HUES64 (cell line): ENCODE measurements around the gene UAP1L1.

Source experiments
- H3K27ac ChIP-seq: 2 replicates; pipeline ENCODE4 v1.7.0; 2013; ENCODE audit warnings: low read depth, low read length, inconsistent platforms
- H3K27me3 ChIP-seq: 2 replicates; pipeline ENCODE4 v1.6.1; 2013; ENCODE audit warnings: mild to moderate bottlenecking, low read length; ENCODE audit not compliant: insufficient read depth
- H3K36me3 ChIP-seq: 2 replicates; pipeline ENCODE4 v1.6.1; 2013; ENCODE audit warnings: mild to moderate bottlenecking, low read length; ENCODE audit not compliant: insufficient read depth
- H3K4me1 ChIP-seq: 2 replicates; pipeline ENCODE4 v1.6.1; 2013; ENCODE audit warnings: mild to moderate bottlenecking, low read length, moderate library complexity; ENCODE audit not compliant: insufficient read depth
- H3K4me3 ChIP-seq: 2 replicates; pipeline ENCODE4 v1.5.1; 2013; ENCODE audit warnings: mild to moderate bottlenecking, low read length, moderate library complexity
- H3K9ac ChIP-seq: 2 replicates; pipeline ENCODE4 v1.6.1; 2013; ENCODE audit warnings: mild to moderate bottlenecking, low read depth, low read length
- H3K9me3 ChIP-seq: 2 replicates; pipeline ENCODE4 v1.6.1; 2013; ENCODE audit warnings: low read depth, low read length; ENCODE audit not compliant: insufficient read depth
- WGBS: fragments of 150-250, 120-280 bp; methylation state at CpG from one replicate; pipeline ENCODE4 v1.1.7; 2013; ENCODE audit warnings: missing lambda C conversion rate; 5-methylcytosine and 5-hydroxymethylcytosine counted together

Gene UAP1L1

GRCh38 chr9:137089232-137089947 is 12.1 kb downstream of the UAP1L1 start:
- Histone ChIP-seq H3K4me1 (peaks cover 7% of the 10 kb centered on the region), H3K27me3 (peaks cover 5% of the 10 kb centered on the region), H3K9ac (no peak overlapping the region), H3K4me3 (no peak overlapping the region), H3K9me3 (no peaks in the 10 kb centered on the region), H3K36me3 (peaks cover 29% of the 10 kb centered on the region), H3K27ac (no peak overlapping the region)
- 90% methylated on average over 11 of the region's 11 CpGs for WGBS

DNA sequence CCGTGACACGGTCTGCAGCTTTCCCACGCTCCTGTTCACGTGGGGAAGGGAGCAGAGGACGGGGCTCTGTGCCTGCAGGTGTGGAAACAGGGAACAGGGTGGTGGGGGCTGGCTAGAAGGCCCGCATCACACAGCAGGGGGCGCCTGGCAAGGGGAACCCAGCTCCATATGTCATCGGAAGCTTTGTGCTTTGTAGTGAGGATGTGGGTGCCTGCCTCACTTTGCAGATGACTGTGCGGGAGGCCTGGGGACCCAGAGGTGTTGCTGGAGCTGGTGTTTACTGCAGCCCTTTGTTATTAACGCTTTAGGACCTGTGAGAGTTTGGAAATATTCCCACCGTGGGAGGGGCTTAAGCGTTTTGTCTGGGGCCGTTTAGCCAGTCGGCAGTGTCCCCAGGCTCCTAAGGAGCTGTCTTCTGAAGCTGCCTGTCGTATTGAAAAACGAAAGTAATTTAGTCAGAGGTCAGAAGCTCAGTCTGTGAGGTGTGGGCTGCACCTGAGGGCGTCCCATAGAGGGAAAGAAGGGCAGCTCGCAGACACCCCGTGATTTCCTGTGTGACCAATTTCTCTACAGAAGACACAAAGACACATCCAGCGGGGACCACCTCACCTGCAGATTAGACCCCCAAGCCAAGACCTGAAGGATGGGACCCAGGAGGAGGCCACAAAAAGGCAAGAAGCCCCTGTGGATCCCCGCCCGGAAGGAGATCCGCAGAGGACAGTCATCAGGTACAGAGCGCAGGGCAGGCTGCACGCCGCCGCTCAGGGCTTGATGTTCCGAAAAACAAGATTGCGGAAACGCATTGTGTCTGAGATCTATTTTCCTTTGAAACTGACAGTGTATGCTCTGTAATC is 18.6 kb downstream of the UAP1L1 start:
- H3K4me3 ChIP-seq: no peak overlapping the region
- no peak overlapping the region for H3K27ac ChIP-seq
- no peaks in the 10 kb centered on the region for H3K9me3 ChIP-seq
- no peaks in the 10 kb centered on the region for H3K27me3 ChIP-seq
- 88% methylated on average over 30 of the region's 30 CpGs for WGBS
- H3K9ac ChIP-seq: no peak overlapping the region
- no peaks in the 10 kb centered on the region for H3K4me1 ChIP-seq
- H3K36me3 ChIP-seq: peaks cover 56% of the 10 kb centered on the region

- Histone ChIP-seq H3K27me3 (no peaks in the 10 kb centered on the region), H3K9ac (no peak overlapping the region), H3K4me3 (no peak overlapping the region), H3K4me1 (no peaks in the 10 kb centered on the region), H3K27ac (no peak overlapping the region), H3K9me3 (0 out of 2 replicates have a peak, but pooled peaks cover 2% of the 10 kb centered on the region), H3K36me3 (peaks cover 64% of the 10 kb centered on the region)
- 96% methylated on average over 31 of the region's 31 CpGs for WGBS
Measured at GRCh38 chr9:137096785-137097546, 19.6 kb downstream of the UAP1L1 start.

- Histone ChIP-seq H3K9ac (no peak overlapping the region), H3K4me1 (no peaks in the 10 kb centered on the region), H3K36me3 (peaks cover 65% of the 10 kb centered on the region), H3K9me3 (0 out of 2 replicates have a peak, but pooled peaks cover 11% of the 10 kb centered on the region), H3K27me3 (no peaks in the 10 kb centered on the region), H3K4me3 (no peak overlapping the region), H3K27ac (no peak overlapping the region)
- WGBS: 94% methylated on average over 20 of the region's 20 CpGs
Measured at GRCh38 chr9:137097761-137098462, 20.6 kb downstream of the UAP1L1 start.

DNA sequence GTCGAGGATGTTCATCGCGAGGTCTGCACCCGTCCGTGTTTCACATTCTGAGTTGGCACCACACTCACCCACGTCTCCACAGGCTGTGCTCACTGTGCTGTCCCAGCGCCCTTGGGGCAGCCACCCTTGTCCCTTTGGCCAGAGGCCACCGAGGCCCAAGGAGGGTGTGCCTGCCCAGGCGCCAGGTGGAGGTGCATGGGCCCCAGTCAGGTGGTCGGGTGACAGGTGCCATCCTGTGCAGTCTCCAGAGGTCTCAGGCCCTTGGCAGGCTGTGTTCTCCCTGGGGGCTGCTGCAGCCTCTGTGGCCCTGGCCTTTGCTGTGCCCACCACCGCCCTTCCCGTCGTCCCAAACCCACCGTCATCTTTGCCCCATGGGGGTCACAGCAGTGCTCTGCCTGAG is 21.9 kb downstream of the UAP1L1 start:
- peaks cover 76% of the 10 kb centered on the region for H3K36me3 ChIP-seq
- 97% methylated on average over 14 of the region's 14 CpGs for WGBS

GRCh38 chr9:137103206-137103999 is 26.1 kb downstream of the UAP1L1 start:
- H3K4me1 ChIP-seq: no peaks in the 10 kb centered on the region
- no peak overlapping the region for H3K9ac ChIP-seq
- WGBS: 93% methylated on average over 37 of the region's 37 CpGs
- H3K9me3 ChIP-seq: 0 out of 2 replicates have a peak, but pooled peaks cover 11% of the 10 kb centered on the region
- H3K27ac ChIP-seq: no peak overlapping the region
- peaks cover 86% of the 10 kb centered on the region for H3K36me3 ChIP-seq
- H3K4me3 ChIP-seq: no peak overlapping the region
- H3K27me3 ChIP-seq: no peaks in the 10 kb centered on the region

More for the DNA sequence above, 21.9 kb downstream of the UAP1L1 start:
- no peak overlapping the region for H3K27ac ChIP-seq
- no peaks in the 10 kb centered on the region for H3K4me1 ChIP-seq
- no peaks in the 10 kb centered on the region for H3K27me3 ChIP-seq
- no peak overlapping the region for H3K9ac ChIP-seq
- no peak overlapping the region for H3K4me3 ChIP-seq
- H3K9me3 ChIP-seq: 0 out of 2 replicates have a peak, but pooled peaks cover 11% of the 10 kb centered on the region

- H3K27ac ChIP-seq: no peak overlapping the region
- H3K27me3 ChIP-seq: no peaks in the 10 kb centered on the region
- no peak overlapping the region for H3K4me3 ChIP-seq
- no peak overlapping the region for H3K9ac ChIP-seq
- no peaks in the 10 kb centered on the region for H3K4me1 ChIP-seq
- WGBS: 94% methylated on average over 31 of the region's 31 CpGs
- 0 out of 2 replicates have a peak, but pooled peaks cover 11% of the 10 kb centered on the region for H3K9me3 ChIP-seq
- peaks cover 72% of the 10 kb centered on the region for H3K36me3 ChIP-seq
Measured at GRCh38 chr9:137105814-137106661, 28.7 kb downstream of the UAP1L1 start.

- Histone ChIP-seq H3K27ac (no peak overlapping the region), H3K27me3 (no peaks in the 10 kb centered on the region), H3K4me1 (no peaks in the 10 kb centered on the region), H3K9ac (no peak overlapping the region), H3K4me3 (no peak overlapping the region), H3K36me3 (peaks cover 65% of the 10 kb centered on the region), H3K9me3 (0 out of 2 replicates have a peak, but pooled peaks cover 11% of the 10 kb centered on the region)
- WGBS: 95% methylated on average over 27 of the region's 27 CpGs
Measured at GRCh38 chr9:137106662-137107250, 29.4 kb downstream of the UAP1L1 start.

DNA sequence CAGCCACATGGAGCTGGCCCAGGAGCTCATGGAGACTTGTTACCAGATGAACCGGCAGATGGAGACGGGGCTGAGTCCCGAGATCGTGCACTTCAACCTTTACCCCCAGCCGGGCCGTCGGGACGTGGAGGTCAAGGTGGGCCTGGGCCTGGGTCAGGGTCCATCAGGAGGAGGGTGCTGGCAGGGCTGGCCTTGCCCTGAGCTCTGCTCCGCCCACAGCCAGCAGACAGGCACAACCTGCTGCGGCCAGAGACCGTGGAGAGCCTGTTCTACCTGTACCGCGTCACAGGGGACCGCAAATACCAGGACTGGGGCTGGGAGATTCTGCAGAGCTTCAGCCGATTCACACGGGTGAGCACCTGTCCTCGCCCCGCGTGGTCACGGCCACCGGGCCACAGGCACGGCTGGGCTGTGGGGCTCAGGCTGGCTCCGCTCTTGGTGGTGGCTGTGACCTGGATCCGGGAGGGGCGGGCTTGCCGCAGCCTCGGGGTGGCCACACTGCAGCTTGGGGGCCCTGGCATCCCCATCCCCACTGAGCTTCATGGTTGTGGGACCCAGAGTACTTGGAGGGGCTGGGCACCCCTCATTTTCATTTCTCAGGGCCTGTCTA is 30.1 kb downstream of the UAP1L1 start:
- Histone ChIP-seq H3K4me1 (no peaks in the 10 kb centered on the region), H3K27ac (no peak overlapping the region), H3K9ac (no peak overlapping the region), H3K36me3 (peaks cover 59% of the 10 kb centered on the region), H3K4me3 (no peak overlapping the region), H3K27me3 (no peaks in the 10 kb centered on the region), H3K9me3 (0 out of 2 replicates have a peak, but pooled peaks cover 5% of the 10 kb centered on the region)
- 96% methylated on average over 27 of the region's 27 CpGs for WGBS
